SU-DHL-6 (cell line): Measurements from ENCODE around the gene SNPH.

Experiments
- H2AFZ ChIP-seq: fragments of 200-600 bp; sonication (generic); 2 replicates; pipeline ENCODE4 v1.6.1; 2014; ENCODE audit warnings: low read depth, mild to moderate bottlenecking, moderate library complexity, mixed read lengths, antibody characterized with exemption, low read length; ENCODE audit not compliant: severe bottlenecking
- H3F3A ChIP-seq: fragments of 200-600 bp; shearing (Covaris generic); 2 replicates; pipeline ENCODE4 v1.6.0; 2016; ENCODE audit warnings: antibody characterized with exemption, mild to moderate bottlenecking; ENCODE audit not compliant: insufficient read depth
- H3K27ac ChIP-seq: fragments of 200-600 bp; sonication (generic); 2 replicates; pipeline ENCODE4 v1.5.1; 2016; ENCODE audit warnings: low read depth, mild to moderate bottlenecking, low read length, moderate library complexity, mixed read lengths
- H3K27me3 ChIP-seq: fragments of 200-600 bp; sonication (generic), shearing (Covaris generic); 2 replicates; pipeline ENCODE4 v1.6.0; 2014; ENCODE audit warnings: mild to moderate bottlenecking, low read length
- H3K36me3 ChIP-seq: fragments of 200-600 bp; sonication (generic); 2 replicates; pipeline ENCODE4 v1.6.1; 2014; ENCODE audit warnings: mild to moderate bottlenecking, low read length, mixed read lengths
- H3K4me2 ChIP-seq: fragments of 300-600, 200-600 bp; shearing (Covaris generic), sonication (generic); 2 replicates; pipeline ENCODE4 v1.6.0; 2014; ENCODE audit warnings: low read length, low read depth, mild to moderate bottlenecking; ENCODE audit not compliant: poor library complexity, severe bottlenecking
- H3K4me3 ChIP-seq: fragments of 200-600 bp; sonication (generic); 2 replicates; pipeline ENCODE4 v1.5.1; 2014; ENCODE audit warnings: antibody characterized with exemption, low read length, mild to moderate bottlenecking, mixed read lengths; ENCODE audit not compliant: insufficient read depth, poor library complexity, severe bottlenecking
- H3K79me2 ChIP-seq: fragments of 200-600 bp; sonication (generic); 2 replicates; pipeline ENCODE4 v1.6.1; 2014; ENCODE audit warnings: mild to moderate bottlenecking, low read length, moderate library complexity; ENCODE audit not compliant: insufficient read depth
- H3K9ac ChIP-seq: fragments of 200-600 bp; sonication (generic); 2 replicates; pipeline ENCODE4 v1.7.0; 2014; ENCODE audit warnings: mild to moderate bottlenecking, low read length
- H3K9me2 ChIP-seq: fragments of 200-600 bp; sonication (generic); replicated peaks from 2 replicates; pipeline ENCODE4 v1.6.1; 2014; ENCODE audit warnings: low read length; ENCODE audit not compliant: insufficient read depth
- H3K9me3 ChIP-seq: fragments of 200-600 bp; sonication (generic); 2 replicates; pipeline ENCODE4 v1.6.1; 2014; ENCODE audit warnings: low read length, mixed read lengths; ENCODE audit not compliant: insufficient read depth
- H4K20me1 ChIP-seq: fragments of 200-600 bp; sonication (generic); 2 replicates; pipeline ENCODE4 v1.6.1; 2014; ENCODE audit warnings: low read depth, mild to moderate bottlenecking, antibody characterized with exemption, low read length, moderate library complexity, mixed read lengths
- CTCF ChIP-seq: fragments of 200-600 bp; sonication (generic); IDR thresholded peaks from one replicate; pipeline ENCODE4 v1.5.1; 2017; ENCODE audit warnings: antibody characterized with exemption, mild to moderate bottlenecking, low read length, moderate library complexity; ENCODE audit not compliant: insufficient read depth, poor library complexity, severe bottlenecking
- EZH2phosphoT487 ChIP-seq: fragments of 200-600 bp; sonication (generic), shearing (Covaris generic); conservative IDR thresholded peaks from 2 replicates; pipeline ENCODE4 v1.6.1; 2018; ENCODE audit warnings: mild to moderate bottlenecking, antibody characterized with exemption, low read length, moderate library complexity, mixed read lengths

The SNPH gene

GRCh38 chr20:1320902-1321653 lies 55.0 kb downstream of the SNPH start:
- Histone ChIP-seq H3K9ac (no peak overlapping the region), H3K4me2 (no peak overlapping the region), H3K9me3 (no peaks in the 10 kb centered on the region), H3K27ac (no peak overlapping the region), H3K36me3 (no peaks in the 10 kb centered on the region), H3K4me3 (no peak overlapping the region), H3K27me3 (no peaks in the 10 kb centered on the region), H3F3A (no peaks in the 10 kb centered on the region), H3K79me2 (peaks cover 8% of the 10 kb centered on the region), H4K20me1 (no peaks in the 10 kb centered on the region), H2AFZ (no peak overlapping the region), H3K9me2 (no peaks in the 10 kb centered on the region)
- TF ChIP-seq EZH2phosphoT487 = no peak
- TF ChIP-seq CTCF = no peak

- no peaks in the 10 kb centered on the region for H3F3A ChIP-seq
- H3K4me3 ChIP-seq = no peak overlapping the region
- H3K9me3 ChIP-seq = no peaks in the 10 kb centered on the region
- H3K79me2 ChIP-seq = peaks cover 13% of the 10 kb centered on the region
- H3K4me2 ChIP-seq = no peak overlapping the region
- no peaks in the 10 kb centered on the region for H3K36me3 ChIP-seq
- no peaks in the 10 kb centered on the region for H3K9me2 ChIP-seq
- TF ChIP-seq CTCF = no peak
- TF ChIP-seq EZH2phosphoT487 = no peak
- no peak overlapping the region for H3K27ac ChIP-seq
- no peak overlapping the region for H3K9ac ChIP-seq
- H4K20me1 ChIP-seq = no peaks in the 10 kb centered on the region
- H3K27me3 ChIP-seq = no peaks in the 10 kb centered on the region
- no peak overlapping the region for H2AFZ ChIP-seq
Measured at GRCh38 chr20:1321654-1321939, 55.5 kb downstream of the SNPH start.

GRCh38 chr20:1322511-1323245 lies 56.6 kb downstream of the SNPH start:
- no peak overlapping the region for H3K4me3 ChIP-seq
- H3F3A ChIP-seq = no peaks in the 10 kb centered on the region
- H3K9me2 ChIP-seq = no peaks in the 10 kb centered on the region
- no peak overlapping the region for H3K9ac ChIP-seq
- no peak overlapping the region for H3K4me2 ChIP-seq
- H3K27me3 ChIP-seq = no peaks in the 10 kb centered on the region
- H4K20me1 ChIP-seq = no peaks in the 10 kb centered on the region
- TF ChIP-seq CTCF = no peak
- TF ChIP-seq EZH2phosphoT487 = no peak
- H3K27ac ChIP-seq = no peak overlapping the region
- peaks cover 24% of the 10 kb centered on the region for H3K79me2 ChIP-seq
- H3K9me3 ChIP-seq = no peaks in the 10 kb centered on the region
- H2AFZ ChIP-seq = no peak overlapping the region
- no peaks in the 10 kb centered on the region for H3K36me3 ChIP-seq
